CD14-positive monocyte (primary cell): ENCODE measurements around the gene FBXL5. TPM values are rescaled to one million over a fixed set of nuclear protein-coding genes. Genes with fewer than 3 reads are reported as not detected.

ENCODE experiments used
- DNase-seq, 3 donors: peaks; one replicate each; pipeline ENCODE4 v3.0.0-alpha.2; 2011 to 2022
- H2AFZ ChIP-seq: 2 replicates; pipeline ENCODE4 v1.6.0; 2012; ENCODE audit warnings: mild to moderate bottlenecking, low read depth, low read length, inconsistent platforms; ENCODE audit not compliant: insufficient read depth, poor library complexity, severe bottlenecking
- H3K27ac ChIP-seq, 2 donors: 1 replicate in 1 of 2; 2 replicates in 1 of 2; pipeline ENCODE4 v1.5.1; 2012 to 2013; ENCODE audit warnings: low read length in 2 of 2, control low read depth in 1 of 2, inconsistent platforms in 1 of 2, low read depth in 1 of 2, mild to moderate bottlenecking in 1 of 2
- H3K27me3 ChIP-seq, 2 donors: one replicate each; pipeline versions ENCODE4 v1.6.0 to v1.6.1; 2011 to 2013; ENCODE audit warnings: low read length in 2 of 2; ENCODE audit not compliant: control insufficient read depth in 2 of 2, insufficient read depth in 2 of 2
- H3K36me3 ChIP-seq, 2 donors: replicated peaks in 1 of 2; 1 replicate in 1 of 2; 2 replicates in 1 of 2; pipeline versions ENCODE4 v1.5.1 to v1.6.1; 2012 to 2013; ENCODE audit warnings: low read length in 2 of 2, control low read depth in 1 of 2, inconsistent platforms in 1 of 2, mild to moderate bottlenecking in 1 of 2; ENCODE audit not compliant: insufficient read depth in 2 of 2, control insufficient read depth in 1 of 2
- H3K4me1 ChIP-seq, 2 donors: 1 replicate in 1 of 2; 2 replicates in 1 of 2; pipeline versions ENCODE4 v1.5.1 to v1.6.1; 2012 to 2013; ENCODE audit warnings: low read length in 2 of 2, control low read depth in 1 of 2, inconsistent platforms in 1 of 2, mild to moderate bottlenecking in 1 of 2, moderate library complexity in 1 of 2; ENCODE audit not compliant: insufficient read depth in 2 of 2, control insufficient read depth in 1 of 2
- H3K4me2 ChIP-seq: replicated peaks from 2 replicates; pipeline ENCODE3; 2012; ENCODE audit warnings: low read length, moderate library complexity, mild to moderate bottlenecking; ENCODE audit not compliant: poor library complexity, severe bottlenecking; ENCODE audit errors: extremely low read depth
- H3K4me3 ChIP-seq, 3 experiments: fragments of 200-600 bp in 1 of 3; sonication (generic) in 1 of 3; replicated peaks in 1 of 3; 1 replicate in 2 of 3; 2 replicates in 1 of 3; pipeline ENCODE4 v1.5.1; 2011 to 2013; ENCODE audit warnings: low read length in 3 of 3, mild to moderate bottlenecking in 3 of 3, control low read depth in 2 of 3, low read depth in 2 of 3, inconsistent platforms in 1 of 3, moderate library complexity in 1 of 3
- H3K79me2 ChIP-seq: 2 replicates; pipeline ENCODE4 v1.6.0; 2012; ENCODE audit warnings: mild to moderate bottlenecking, control low read depth, inconsistent platforms, low read length, moderate library complexity; ENCODE audit not compliant: insufficient read depth
- H3K9ac ChIP-seq: 2 replicates; pipeline ENCODE4 v1.6.0; 2017; ENCODE audit warnings: low read length, mild to moderate bottlenecking; ENCODE audit not compliant: insufficient read depth, poor library complexity, severe bottlenecking
- H3K9me3 ChIP-seq, 2 donors: replicated peaks in 1 of 2; 1 replicate in 1 of 2; 2 replicates in 1 of 2; pipeline versions ENCODE4 v1.5.1 to v1.6.1; 2012 to 2013; ENCODE audit warnings: low read length in 2 of 2, control low read depth in 1 of 2; ENCODE audit not compliant: control insufficient read depth in 1 of 2, insufficient read depth in 1 of 2
- H4K20me1 ChIP-seq: 2 replicates; pipeline ENCODE4 v1.6.0; 2012; ENCODE audit warnings: mild to moderate bottlenecking, low read length, control low read depth, moderate library complexity; ENCODE audit not compliant: insufficient read depth
- H3K27ac Mint-ChIP-seq, 7 donors: one replicate each; pipeline ENCODE4 v1.8.0; 2020; ENCODE audit warnings: mild to moderate bottlenecking in 7 of 7, mixed read lengths in 7 of 7, moderate library complexity in 6 of 7, inconsistent platforms in 2 of 7
- H3K27me3 Mint-ChIP-seq, 3 donors: one replicate each; pipeline ENCODE4 v1.8.0; 2021 to 2022; ENCODE audit warnings: low read depth in 3 of 3, mild to moderate bottlenecking in 3 of 3, mixed read lengths in 3 of 3, moderate library complexity in 3 of 3, inconsistent platforms in 1 of 3
- H3K36me3 Mint-ChIP-seq, 2 donors: one replicate each; pipeline ENCODE4 v1.8.0; 2020; ENCODE audit warnings: mixed read lengths in 2 of 2, inconsistent platforms in 1 of 2, mild to moderate bottlenecking in 1 of 2
- H3K4me1 Mint-ChIP-seq: one replicate; pipeline ENCODE4 v1.8.0; 2020; ENCODE audit warnings: mild to moderate bottlenecking, mixed read lengths
- H3K4me3 Mint-ChIP-seq, 2 donors: one replicate each; pipeline ENCODE4 v1.8.0; 2020; ENCODE audit warnings: mild to moderate bottlenecking in 2 of 2, mixed read lengths in 2 of 2, moderate library complexity in 1 of 2
- H3K9me3 Mint-ChIP-seq, 7 donors: one replicate each; pipeline ENCODE4 v1.8.0; 2020 to 2022; ENCODE audit warnings: mixed read lengths in 7 of 7, mild to moderate bottlenecking in 6 of 7, moderate library complexity in 6 of 7, inconsistent platforms in 2 of 7
- CTCF ChIP-seq: fragments of 200-600 bp; IDR thresholded peaks from one replicate; pipeline ENCODE4 v1.8.0; 2022; ENCODE audit warnings: antibody characterized with exemption, mild to moderate bottlenecking
- WGBS: methylation state at CpG from one replicate; pipeline ENCODE4 v1.1.5; 2013; ENCODE audit warnings: missing lambda C conversion rate; ENCODE audit not compliant: insufficient coverage; 5-methylcytosine and 5-hydroxymethylcytosine counted together
- intact Hi-C, 2 donors: fragments of 100-400 bp; cut with micrococcal nuclease; formaldehyde crosslinking; loops; one replicate each; pipeline versions ENCODE4 v1.15.0 to v1.15.1; 2023
- polyA plus RNA-seq, 3 donors: library from polyadenylated mRNA; depleted of rRNA in 1 of 3; unstranded in 2 of 3; stranded (reverse) in 1 of 3; fragments of 300-500 nt in 2 of 3; fragments of >200 nt in 1 of 3; fragmentation: Illumina TruSeq in 2 of 3; gene quantifications; 1 replicate in 2 of 3; 2 replicates in 1 of 3; pipeline ENCODE4 v1.2.3, GENCODE V29; 2012 to 2021

FBXL5 gene
- polyA plus RNA-seq, 3 donors = 172 to 518 (median 484) TPM

GRCh38 chr4:15651676-15652075 lies 3.5 kb downstream of the FBXL5 start:
- Histone ChIP-seq H3K4me3 (peak overlapping the region; percentile 69 to 98 (median 95)), H3K36me3 (peaks cover 7 to 11% of the 10 kb centered on the region in 2 donors), H3K27me3 (no peaks in the 10 kb centered on the region), H3K79me2 (peaks cover 98% of the 10 kb centered on the region), H2AFZ (no peak overlapping the region), H3K27ac (peak overlapping the region in 1 of 2 donors; percentile 97), H4K20me1 (peaks cover 64% of the 10 kb centered on the region), H3K9ac (peak overlapping the region; percentile 53), H3K9me3 (no peaks in the 10 kb centered on the region), H3K4me2 (peak overlapping the region; percentile 97), H3K4me1 (peaks cover 57 to 82% of the 10 kb centered on the region in 2 donors)
- Mint-ChIP-seq H3K36me3 (peaks cover 20 to 39% of the 10 kb centered on the region in 2 donors), H3K27ac (peak overlapping the region; percentile 7 to 97 (median 73)), H3K27me3 (no peaks in the 10 kb centered on the region), H3K9me3 (no peaks in the 10 kb centered on the region), H3K4me1 (peaks cover 65% of the 10 kb centered on the region), H3K4me3 (peak overlapping the region; percentile 63 to 89)
- 0% methylated on average over 1 of the region's 2 CpGs for WGBS
- no peak for DNase-seq
- no peak for TF ChIP-seq CTCF
- intact Hi-C loops = loop anchor here in 1 of 2 donors (5.0 kb wide), 1 partner anchor 51 kb away; the partner anchor contains the start of gene BST1

GRCh38 chr4:15649914-15650545 lies 5.1 kb downstream of the FBXL5 start:
- WGBS = 0% methylated on average over 1 of the region's 5 CpGs
- H3K27ac Mint-ChIP-seq = peak overlapping the region; percentile 78 to 97 (median 87)

More at GRCh38 chr4:15649914-15650545, 5.1 kb downstream of the FBXL5 start:
- Histone ChIP-seq H3K79me2 (peaks cover 100% of the 10 kb centered on the region), H4K20me1 (peaks cover 80% of the 10 kb centered on the region), H3K4me2 (peak overlapping the region; percentile 97), H3K4me3 (peak overlapping the region in 2 of 3 experiments; percentile 36 to 98), H3K4me1 (peaks cover 44 to 82% of the 10 kb centered on the region in 2 donors), H3K36me3 (peaks cover 7 to 11% of the 10 kb centered on the region in 2 donors), H3K9me3 (no peaks in the 10 kb centered on the region), H3K27me3 (no peaks in the 10 kb centered on the region), H3K9ac (no peak overlapping the region), H3K27ac (peak overlapping the region in 1 of 2 donors; percentile 97), H2AFZ (no peak overlapping the region)
- intact Hi-C loops = loop anchor here in 1 of 2 donors (5.0 kb wide), 2 partner anchors 32 to 52 kb away; partner anchors contain the start of genes BST1 and FAM200B
- peaks cover 15 to 37% of the 10 kb centered on the region in 2 donors for H3K36me3 Mint-ChIP-seq
- no peaks in the 10 kb centered on the region for H3K27me3 Mint-ChIP-seq
- peak; percentile 83 for TF ChIP-seq CTCF
- H3K9me3 Mint-ChIP-seq = no peaks in the 10 kb centered on the region
- peak; percentile 39 to 65 (median 63) for DNase-seq
- H3K4me3 Mint-ChIP-seq = peak overlapping the region; percentile 55 to 73
- peaks cover 66% of the 10 kb centered on the region for H3K4me1 Mint-ChIP-seq
